Activated T-helper 9 cell treated with anti-CD3 and anti-CD28 coated beads, Interleukin-2, amount 50 U/mL, for 16 hours (primary cell): ENCODE measurements around the gene BNC2.

Experiments
- DNase-seq: peaks from one replicate; pipeline ENCODE4 v3.0.0-alpha.2; 2020; ENCODE audit warnings: low read depth

BNC2 gene

GRCh38 chr9:16816011-16816410 is 54.5 kb downstream of the BNC2 start:
- DNase-seq = no peak

- no peak for DNase-seq
Observed at GRCh38 chr9:16815079-16815478, 55.4 kb downstream of the BNC2 start.

GRCh38 chr9:16813838-16814237 is 56.6 kb downstream of the BNC2 start:
- DNase-seq = no peak

GRCh38 chr9:16811987-16812685 is 58.3 kb downstream of the BNC2 start:
- no peak for DNase-seq

- DNase-seq = no peak
Observed at GRCh38 chr9:16809912-16810610, 60.4 kb downstream of the BNC2 start.

- no peak for DNase-seq
Observed at GRCh38 chr9:16806674-16807073, 63.8 kb downstream of the BNC2 start.

- DNase-seq = no peak
Observed at GRCh38 chr9:16803648-16804047, 66.8 kb downstream of the BNC2 start.

- DNase-seq = no peak
Observed at GRCh38 chr9:16801871-16802466, 68.5 kb downstream of the BNC2 start.

- no peak for DNase-seq
Observed at GRCh38 chr9:16796304-16796825, 74.1 kb downstream of the BNC2 start.

GRCh38 chr9:16794871-16795639 is 75.4 kb downstream of the BNC2 start:
- no peak for DNase-seq

GRCh38 chr9:16794103-16794502 is 76.4 kb downstream of the BNC2 start:
- DNase-seq = no peak

- no peak for DNase-seq
Observed at GRCh38 chr9:16787724-16788123, 82.7 kb downstream of the BNC2 start.

- no peak for DNase-seq
Observed at GRCh38 chr9:16784002-16784401, 86.5 kb downstream of the BNC2 start.

- no peak for DNase-seq
Observed at GRCh38 chr9:16782490-16782889, 88.0 kb downstream of the BNC2 start.

GRCh38 chr9:16775330-16775729 is 95.1 kb downstream of the BNC2 start:
- DNase-seq = no peak

GRCh38 chr9:16773617-16774016 is 96.9 kb downstream of the BNC2 start:
- DNase-seq = no peak

GRCh38 chr9:16773116-16773515 is 97.4 kb downstream of the BNC2 start:
- DNase-seq = no peak

- DNase-seq = no peak
Observed at GRCh38 chr9:16771356-16771755, 99.1 kb downstream of the BNC2 start.

GRCh38 chr9:16769291-16769690 is 101.2 kb downstream of the BNC2 start:
- DNase-seq = no peak

- no peak for DNase-seq
Observed at GRCh38 chr9:16768816-16769215, 101.7 kb downstream of the BNC2 start.

- DNase-seq = no peak
Observed at GRCh38 chr9:16767366-16767765, 103.1 kb downstream of the BNC2 start.

GRCh38 chr9:16763946-16764345 is 106.5 kb downstream of the BNC2 start:
- DNase-seq = no peak
